Lung (tissue), 12 donors: ENCODE measurements around the gene BCL2. TPM values are rescaled to one million over a fixed set of nuclear protein-coding genes. Genes with fewer than 3 reads are reported as not detected.
A peak's percentile ranks its signal among the peaks of the same experiment; 100 is the strongest.

Source experiments
- ATAC-seq: fragments of 200-7000 bp; cut with Tn5 transposase; one replicate; pipeline ENCODE4 v1.9.1; 2020; ENCODE audit warnings: moderate number of reproducible peaks; ENCODE audit not compliant: insufficient read depth, low FRiP score
- DNase-seq, 3 donors: peaks; one replicate each; pipeline ENCODE4 v3.0.0-alpha.2; 2013 to 2017
- H3K27ac ChIP-seq, 2 donors: one replicate each; pipeline ENCODE4 v1.5.1; 2013; ENCODE audit warnings: mild to moderate bottlenecking in 2 of 2, moderate library complexity in 2 of 2, control low read depth in 1 of 2, inconsistent platforms in 1 of 2, low read depth in 1 of 2, low read length in 1 of 2
- H3K27me3 ChIP-seq, 3 donors: one replicate each; pipeline ENCODE4 v1.5.1; 2013; ENCODE audit warnings: low read length in 2 of 3; ENCODE audit not compliant: control insufficient read depth in 3 of 3, insufficient read depth in 3 of 3
- H3K36me3 ChIP-seq, 4 donors: one replicate each; pipeline ENCODE4 v1.5.1; 2013; ENCODE audit warnings: low read length in 4 of 4, mild to moderate bottlenecking in 1 of 4, moderate library complexity in 1 of 4; ENCODE audit not compliant: control insufficient read depth in 4 of 4, insufficient read depth in 4 of 4
- H3K4me1 ChIP-seq, 5 donors: one replicate each; pipeline ENCODE4 v1.5.1; 2013; ENCODE audit warnings: low read length in 5 of 5, mild to moderate bottlenecking in 2 of 5, moderate library complexity in 1 of 5; ENCODE audit not compliant: control insufficient read depth in 5 of 5, insufficient read depth in 5 of 5
- H3K4me3 ChIP-seq: one replicate; pipeline ENCODE4 v1.5.1; 2013; ENCODE audit warnings: mild to moderate bottlenecking, control low read depth, moderate library complexity
- H3K9ac ChIP-seq, 2 donors: one replicate each; pipeline ENCODE4 v1.5.1; 2013; ENCODE audit warnings: low read length in 2 of 2, control low read depth in 1 of 2; ENCODE audit not compliant: insufficient read depth in 1 of 2
- H3K9me3 ChIP-seq, 4 donors: one replicate each; pipeline ENCODE4 v1.5.1; 2013; ENCODE audit warnings: low read length in 3 of 4, mild to moderate bottlenecking in 1 of 4, moderate library complexity in 1 of 4; ENCODE audit not compliant: control insufficient read depth in 4 of 4, insufficient read depth in 3 of 4
- CTCF ChIP-seq: IDR thresholded peaks from 2 replicates; pipeline ENCODE4 v1.5.1; 2012; ENCODE audit warnings: mild to moderate bottlenecking; ENCODE audit errors: control extremely low read depth, extremely low read depth
- WGBS, 2 donors: extraction: QIAGEN DNeasy Blood & Tissue Kit; methylation state at CpG; one replicate each; pipeline ENCODE4 v1.1.7; 2013; 5-methylcytosine and 5-hydroxymethylcytosine counted together
- polyA plus RNA-seq, 2 donors: library from polyadenylated mRNA; stranded (reverse); fragments of 200-250 nt; gene quantifications; one replicate each; pipeline ENCODE4 v1.2.1, GENCODE V29; 2013
- total RNA-seq, 2 donors: library from RNA; depleted of rRNA in 1 of 2; stranded (reverse); fragments of >200 nt in 1 of 2; gene quantifications; one replicate each; pipeline ENCODE4 v1.2.1, GENCODE V29; 2014 to 2021
- donor health status: control.
- donor health status: control.
- donor health status: Bipolar disorder and iron deficiency.
- donor health status: healthy.
- donor health status: DM: yes; HTN: yes; CAD: no.

Gene BCL2
- total and polyA plus RNA-seq, 4 donors: 1.5 to 30.9 (median 5.3) TPM

GRCh38 chr18:63195326-63196159, 124.0 kb downstream of the BCL2 start:
- Histone ChIP-seq H3K36me3 (no peaks in the 10 kb centered on the region), H3K27ac (no peak overlapping the region), H3K4me3 (no peak overlapping the region), H3K9ac (no peak overlapping the region), H3K4me1 (peaks cover 0 to 16% (median 8%) of the 10 kb centered on the region in 5 donors), H3K9me3 (peaks cover 0 to 2% (median 0%) of the 10 kb centered on the region in 4 donors), H3K27me3 (no peaks in the 10 kb centered on the region)
- TF ChIP-seq CTCF: no peak
- 93 to 95% methylated on average over 4 of the region's 4 CpGs for WGBS, 2 donors
- DNase-seq (no peak), ATAC-seq (no peak)

- DNase-seq (no peak), ATAC-seq (no peak)
- no peaks in the 10 kb centered on the region for H3K27me3 ChIP-seq
- WGBS, 2 donors: 46 to 53% methylated on average over 3 of the region's 3 CpGs
- no peaks in the 10 kb centered on the region for H3K9me3 ChIP-seq
- no peaks in the 10 kb centered on the region for H3K36me3 ChIP-seq
- TF ChIP-seq CTCF: no peak
- H3K4me3 ChIP-seq: no peak overlapping the region
- peak overlapping the region in 1 of 2 donors; percentile 43 for H3K27ac ChIP-seq
- H3K9ac ChIP-seq: no peak overlapping the region
- peaks cover 0 to 8% (median 3%) of the 10 kb centered on the region in 5 donors for H3K4me1 ChIP-seq
Measured at GRCh38 chr18:63192885-63193349, 126.7 kb downstream of the BCL2 start.

GRCh38 chr18:63192126-63192884, 127.3 kb downstream of the BCL2 start:
- Histone ChIP-seq H3K27ac (peak overlapping the region in 1 of 2 donors; percentile 30), H3K27me3 (no peaks in the 10 kb centered on the region), H3K36me3 (no peaks in the 10 kb centered on the region), H3K4me3 (no peak overlapping the region), H3K4me1 (peaks cover 0 to 10% (median 9%) of the 10 kb centered on the region in 5 donors), H3K9me3 (no peaks in the 10 kb centered on the region), H3K9ac (no peak overlapping the region)
- ATAC-seq (no peak), DNase-seq (no peak)
- TF ChIP-seq CTCF: no peak
- 85 to 91% methylated on average over 6 of the region's 6 CpGs for WGBS, 2 donors
